GM12874 (cell line): Measurements from ENCODE around the gene SIGMAR1.

ENCODE experiments used
- CTCF ChIP-seq: IDR thresholded peaks from 2 replicates; pipeline ENCODE4 v1.5.1; 2011; ENCODE audit warnings: low read depth, mild to moderate bottlenecking, control low read depth, low read length, moderate library complexity; ENCODE audit not compliant: insufficient read depth

The SIGMAR1 gene

GRCh38 chr9:34591917-34592866 is 45.4 kb downstream of the SIGMAR1 start:
- no peak for TF ChIP-seq CTCF

- peak; percentile 98 for TF ChIP-seq CTCF
These were observed 46.2 kb downstream of the SIGMAR1 start for GRCh38 chr9:34591248-34591916.

GRCh38 chr9:34590381-34591247 is 47.0 kb downstream of the SIGMAR1 start:
- no peak for TF ChIP-seq CTCF

GRCh38 chr9:34589636-34590380 is 47.8 kb downstream of the SIGMAR1 start, which contains the start of gene CNTFR:
CNTFR (minus strand) TSS chr9:34589724; CDS start chr9:34568981, 20,743 bp downstream.
- TF ChIP-seq CTCF, result no peak

- no peak for TF ChIP-seq CTCF
These were observed 48.6 kb downstream of the SIGMAR1 start for GRCh38 chr9:34588671-34589635.

GRCh38 chr9:34587271-34587670 is 50.3 kb downstream of the SIGMAR1 start:
- no peak for TF ChIP-seq CTCF
